ENCODE data around the gene MCU.
"Not testable (repeated sequence)": the region's sequence is repeated elsewhere in the genome, so short reads cannot be mapped to it uniquely, and the experiment has no call there.

The MCU gene

GRCh38 chr10:72687035-72687434 is 4.9 kb upstream of the MCU start:
- DNase-seq, result no peak

GRCh38 chr10:72688208-72688651 is 3.7 kb upstream of the MCU start:
- DNase-seq, result no peak

- DNase-seq, result no peak
Measured at GRCh38 chr10:72689660-72690059, 2.3 kb upstream of the MCU start.

- DNase-seq, result no peak
Measured at GRCh38 chr10:72690071-72690755, 1.7 kb upstream of the MCU start.

GRCh38 chr10:72691470-72691862 is 477 bp upstream of the MCU start:
- DNase-seq, result no peak

- DNase-seq, result no peak
Measured at GRCh38 chr10:72692744-72692993, 726 bp downstream of the MCU start.

DNA sequence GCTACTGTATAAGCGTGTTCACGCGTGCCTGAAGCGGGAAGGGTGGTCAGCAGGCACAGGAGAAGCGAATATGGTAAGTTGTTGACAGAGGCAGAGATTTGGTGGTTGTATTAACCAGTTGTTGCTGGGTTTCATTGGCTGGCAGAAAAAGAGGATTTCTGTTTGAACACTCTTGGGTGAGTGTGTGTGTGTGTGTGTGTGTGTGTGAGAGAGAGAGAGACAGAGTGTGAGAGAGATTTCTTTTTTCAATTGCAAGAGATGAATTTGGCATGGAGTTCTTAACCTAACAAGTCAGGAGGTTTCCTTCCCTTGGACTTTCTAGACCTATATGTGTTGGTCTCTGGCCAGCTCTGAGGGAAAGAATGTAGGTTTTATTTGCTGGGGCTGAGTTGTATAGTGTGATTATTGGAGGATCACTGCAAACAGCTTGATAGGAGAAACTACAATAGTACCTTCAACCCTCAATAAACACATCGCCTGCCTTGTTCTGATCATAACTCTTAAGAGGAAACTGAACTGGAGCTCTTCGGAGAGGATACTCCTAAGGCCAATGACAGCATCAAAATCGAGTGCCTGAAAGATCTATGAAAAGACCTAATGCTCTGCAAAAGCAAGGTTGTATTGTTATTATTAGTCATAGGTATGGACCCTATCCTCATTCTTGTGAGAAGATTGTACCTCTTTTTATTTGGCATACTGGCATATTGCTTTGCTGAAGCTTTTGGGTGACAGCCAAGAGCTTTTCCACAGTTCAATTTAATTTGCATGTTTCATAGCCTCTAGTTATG is 1.2 kb downstream of the MCU start:
- DNase-seq, result no peak

GRCh38 chr10:72694476-72695369 is 2.8 kb downstream of the MCU start:
- DNase-seq, result no peak

DNA sequence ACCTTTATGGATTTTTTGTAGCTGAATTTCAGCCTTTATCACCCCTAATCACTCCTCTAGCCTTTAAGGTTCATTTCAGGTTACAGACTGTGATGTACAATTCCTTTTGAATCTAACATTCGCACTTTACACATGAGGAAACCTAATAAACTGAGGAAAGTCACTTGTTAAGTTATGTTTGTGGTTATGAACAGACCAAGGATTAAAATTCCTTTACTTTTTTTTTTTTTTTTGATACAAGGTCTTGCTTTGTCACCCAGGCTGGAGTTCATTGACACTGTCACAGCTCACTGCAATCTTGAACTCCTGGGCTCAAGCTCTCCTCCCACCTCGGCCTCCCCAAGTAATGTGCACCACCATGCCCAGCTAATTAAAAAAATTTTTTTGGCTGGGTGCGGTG is 3.6 kb downstream of the MCU start:
- no peak for DNase-seq

DNA sequence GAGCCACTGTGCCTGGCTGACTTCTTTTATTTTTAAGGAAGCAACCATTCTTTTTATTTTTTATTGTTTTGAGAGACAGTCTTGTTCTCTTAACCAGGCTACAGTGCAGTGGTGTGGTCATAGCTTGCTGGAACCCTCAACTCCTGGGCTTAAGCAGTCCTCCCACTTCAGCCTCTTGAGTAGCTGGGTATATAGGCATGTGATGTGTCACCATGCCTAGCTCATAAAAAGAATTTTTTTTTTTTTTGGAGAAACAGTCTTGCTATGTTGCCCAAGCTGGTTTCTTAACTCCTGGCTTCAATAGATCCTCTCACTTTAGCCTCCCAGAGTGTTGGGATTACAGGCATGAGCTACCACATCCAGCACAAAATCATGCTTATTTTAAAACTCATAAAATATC is 5.8 kb downstream of the MCU start:
- DNase-seq, result no peak

DNA sequence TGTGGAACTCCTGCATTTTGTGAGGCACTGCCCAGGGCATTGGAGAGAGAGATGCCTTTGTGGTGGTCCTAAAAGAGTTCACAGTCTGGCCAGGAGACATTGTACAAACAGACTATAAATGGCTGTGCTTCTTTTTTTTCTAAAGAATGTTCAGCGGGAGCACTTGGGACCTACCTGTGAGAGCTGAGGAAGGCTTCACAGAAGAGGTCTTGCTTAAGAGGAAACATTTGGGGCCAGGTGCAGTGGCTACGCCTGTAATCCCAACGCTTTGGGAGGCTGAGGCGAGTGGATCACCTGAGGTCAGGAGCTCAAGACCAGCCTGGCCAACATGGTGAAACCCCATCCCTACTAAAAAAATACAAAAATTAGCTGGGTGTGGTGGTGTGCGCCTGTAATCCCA is 10.5 kb downstream of the MCU start:
- DNase-seq, result not testable (repeated sequence)

GRCh38 chr10:72702868-72703581 is 11.1 kb downstream of the MCU start:
- peak; percentile 24 for DNase-seq

DNA sequence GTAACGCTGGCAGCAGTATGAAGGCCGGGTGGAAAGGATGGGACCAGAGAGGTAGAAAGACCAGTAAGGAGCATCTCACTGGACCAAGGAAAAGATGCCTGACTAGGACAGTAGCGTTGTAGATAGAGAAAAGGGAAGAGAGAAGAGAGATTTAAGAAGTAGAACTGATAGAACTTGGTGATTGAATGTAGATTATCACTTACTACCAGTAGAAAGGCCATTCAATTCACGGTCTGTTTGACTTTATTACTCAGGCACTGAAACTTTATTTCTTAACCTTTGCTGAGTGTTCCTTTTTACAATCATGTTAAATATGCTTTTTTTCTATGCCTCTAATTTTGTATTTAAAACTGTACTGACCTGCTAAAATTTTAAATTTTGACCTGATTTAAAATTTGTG is 12.2 kb downstream of the MCU start:
- DNase-seq, result no peak

- no peak for DNase-seq
Measured at GRCh38 chr10:72709041-72709440, 17.1 kb downstream of the MCU start.

DNA sequence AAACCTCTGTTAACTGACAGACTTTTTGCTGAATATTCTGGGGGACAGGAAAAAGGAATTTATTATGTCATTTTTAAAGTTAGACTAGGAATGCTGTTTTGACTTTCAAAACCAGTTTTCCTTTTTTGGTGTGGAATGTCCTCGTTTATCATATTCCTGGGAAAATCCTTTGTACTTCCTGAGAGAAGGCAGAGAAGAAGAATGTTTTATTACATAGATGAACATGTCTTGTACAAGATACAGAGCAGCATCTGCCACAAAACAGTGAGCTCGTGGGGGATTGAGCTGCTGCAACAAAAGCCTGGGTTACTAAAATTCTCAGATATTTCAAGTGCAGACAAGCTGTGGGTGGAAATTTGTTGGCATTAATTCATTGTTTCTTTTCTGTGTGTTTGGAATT is 20.2 kb downstream of the MCU start:
- DNase-seq, result no peak

- DNase-seq, result no peak
Measured at GRCh38 chr10:72719941-72720592, 28.1 kb downstream of the MCU start.

DNA sequence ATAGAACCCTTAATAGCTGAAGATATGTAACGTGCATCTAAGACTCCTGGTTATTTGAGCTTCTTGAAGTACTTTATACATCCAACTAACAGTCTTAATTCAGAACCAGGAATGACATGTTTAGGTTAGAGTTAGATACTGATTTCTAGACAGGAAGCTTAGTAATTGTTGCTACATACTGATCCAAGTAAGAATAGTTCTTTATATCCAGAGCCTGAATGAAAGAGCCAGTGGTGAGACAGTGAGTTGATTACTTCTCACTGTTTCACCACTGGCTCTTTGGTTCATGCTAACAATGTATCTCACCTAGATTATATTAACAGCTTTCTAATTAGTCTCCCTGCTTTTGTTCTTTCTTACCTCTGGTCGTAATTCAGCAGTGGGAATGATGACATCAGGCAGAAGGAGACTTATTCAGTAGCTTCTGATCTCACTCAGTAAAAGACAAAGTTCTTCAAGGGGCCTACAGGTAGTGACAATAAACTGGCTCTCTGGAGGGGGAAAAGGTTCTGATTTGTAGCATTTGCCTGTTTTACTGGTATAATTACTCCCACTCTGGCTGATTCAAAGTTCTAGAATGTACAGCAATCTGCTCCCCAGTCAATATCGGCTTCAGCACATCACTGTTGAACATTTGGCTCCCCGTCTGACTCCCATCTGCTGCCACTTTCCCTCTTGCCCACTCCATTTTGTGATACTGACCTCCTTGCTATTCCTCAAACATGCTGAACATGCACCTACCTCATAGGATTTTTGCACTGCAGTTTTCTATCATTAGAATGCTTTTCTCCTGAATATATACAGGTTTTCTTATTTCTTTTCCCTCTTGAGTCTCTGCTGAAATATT is 29.1 kb downstream of the MCU start:
- no peak for DNase-seq

- no peak for DNase-seq
Measured at GRCh38 chr10:72727130-72727529, 35.2 kb downstream of the MCU start.

GRCh38 chr10:72728462-72728861 is 36.5 kb downstream of the MCU start:
- peak; percentile 3 for DNase-seq

GRCh38 chr10:72729528-72729927 is 37.6 kb downstream of the MCU start:
- DNase-seq, result peak; percentile 62

GRCh38 chr10:72730479-72730878 is 38.5 kb downstream of the MCU start:
- DNase-seq, result no peak
